Left ventricle myocardium inferior (tissue), 1 donor: Measurements from ENCODE around the gene LRP1B. TPM values are rescaled to one million over a fixed set of nuclear protein-coding genes. Genes with fewer than 3 reads are reported as not detected.

Experiments used
- DNase-seq: peaks from one replicate; pipeline ENCODE4 v3.0.0-alpha.2; 2020
- H3K27ac ChIP-seq: fragments of 200-600 bp; replicated peaks from 2 replicates; pipeline ENCODE4 v1.8.0; 2021
- H3K27me3 ChIP-seq: fragments of 200-600 bp; 2 replicates; pipeline ENCODE4 v1.8.0; 2021; ENCODE audit warnings: low read depth
- H3K36me3 ChIP-seq: fragments of 200-600 bp; 2 replicates; pipeline ENCODE4 v1.8.0; 2021
- H3K4me1 ChIP-seq: fragments of 200-600 bp; 2 replicates; pipeline ENCODE4 v1.8.0; 2021
- H3K4me3 ChIP-seq: fragments of 200-600 bp; 2 replicates; pipeline ENCODE4 v1.8.0; 2021; ENCODE audit warnings: mild to moderate bottlenecking, moderate library complexity
- H3K9me3 ChIP-seq: fragments of 200-600 bp; replicated peaks from 2 replicates; pipeline ENCODE4 v1.8.0; 2021
- CTCF ChIP-seq: fragments of 200-600 bp; IDR thresholded peaks from 2 replicates; pipeline ENCODE4 v1.8.0; 2021; ENCODE audit warnings: antibody characterized with exemption, mild to moderate bottlenecking, borderline replicate concordance
- intact Hi-C: fragments of 100-400 bp; cut with micrococcal nuclease; formaldehyde crosslinking; loops from one replicate; pipeline ENCODE4 v1.11.0; 2022
- total RNA-seq: library from RNA; stranded (reverse); fragmentation: NEBNext Ultra II Directional; extraction: Animal tissue kit (Norgen Biotek cat#: 25700); gene quantifications from one replicate; pipeline ENCODE4 v1.2.1, GENCODE V29; 2021
- donor health status: DM: no; HTN: yes; CAD: no; lungs with severe emphysema.

The LRP1B gene
- total RNA-seq, 1 donor from 2014 or later = 0.08 TPM

GRCh38 chr2:140337061-140337460 lies 1793.8 kb downstream of the LRP1B start:
- no peaks in the 10 kb centered on the region for H3K36me3 ChIP-seq
- intact Hi-C loops = no loop called here
- H3K9me3 ChIP-seq = no peaks in the 10 kb centered on the region
- H3K4me3 ChIP-seq = no peak overlapping the region
- TF ChIP-seq CTCF = no peak
- DNase-seq = no peak
- no peaks in the 10 kb centered on the region for H3K4me1 ChIP-seq
- H3K27me3 ChIP-seq = no peaks in the 10 kb centered on the region
- H3K27ac ChIP-seq = no peak overlapping the region

GRCh38 chr2:140316345-140316744 lies 1814.5 kb downstream of the LRP1B start:
- Histone ChIP-seq H3K9me3 (no peaks in the 10 kb centered on the region), H3K27me3 (no peaks in the 10 kb centered on the region), H3K27ac (no peak overlapping the region), H3K36me3 (no peaks in the 10 kb centered on the region), H3K4me1 (no peaks in the 10 kb centered on the region), H3K4me3 (no peak overlapping the region)
- intact Hi-C loops = no loop called here
- no peak for TF ChIP-seq CTCF
- no peak for DNase-seq

- H3K9me3 ChIP-seq = no peaks in the 10 kb centered on the region
- DNase-seq = no peak
- TF ChIP-seq CTCF = no peak
- no peak overlapping the region for H3K4me3 ChIP-seq
- no peaks in the 10 kb centered on the region for H3K36me3 ChIP-seq
- intact Hi-C loops = no loop called here
- no peaks in the 10 kb centered on the region for H3K27me3 ChIP-seq
- H3K4me1 ChIP-seq = no peaks in the 10 kb centered on the region
- H3K27ac ChIP-seq = no peak overlapping the region
These were observed 1818.9 kb downstream of the LRP1B start for GRCh38 chr2:140311905-140312304.

- no peaks in the 10 kb centered on the region for H3K27me3 ChIP-seq
These were observed 1822.1 kb downstream of the LRP1B start for GRCh38 chr2:140308706-140309105.

GRCh38 chr2:140307532-140307931 lies 1823.3 kb downstream of the LRP1B start:
- intact Hi-C loops = no loop called here
- no peak for DNase-seq
- H3K4me3 ChIP-seq = no peak overlapping the region
- no peaks in the 10 kb centered on the region for H3K36me3 ChIP-seq
- H3K9me3 ChIP-seq = peaks cover 4% of the 10 kb centered on the region
- H3K27me3 ChIP-seq = no peaks in the 10 kb centered on the region
- no peaks in the 10 kb centered on the region for H3K4me1 ChIP-seq
- no peak overlapping the region for H3K27ac ChIP-seq
- no peak for TF ChIP-seq CTCF

More at GRCh38 chr2:140308706-140309105, 1822.1 kb downstream of the LRP1B start:
- no peak for DNase-seq
- intact Hi-C loops = no loop called here
- H3K9me3 ChIP-seq = no peaks in the 10 kb centered on the region
- H3K4me1 ChIP-seq = no peaks in the 10 kb centered on the region
- H3K4me3 ChIP-seq = no peak overlapping the region
- TF ChIP-seq CTCF = no peak
- no peaks in the 10 kb centered on the region for H3K36me3 ChIP-seq
- no peak overlapping the region for H3K27ac ChIP-seq

GRCh38 chr2:140295767-140296166 lies 1835.0 kb downstream of the LRP1B start:
- no peak overlapping the region for H3K4me3 ChIP-seq
- intact Hi-C loops = no loop called here
- no peak for TF ChIP-seq CTCF
- H3K4me1 ChIP-seq = no peaks in the 10 kb centered on the region
- H3K36me3 ChIP-seq = no peaks in the 10 kb centered on the region
- no peaks in the 10 kb centered on the region for H3K27me3 ChIP-seq
- H3K27ac ChIP-seq = no peak overlapping the region
- H3K9me3 ChIP-seq = no peaks in the 10 kb centered on the region
- DNase-seq = no peak
